Panc1 (cell line): Measurements from ENCODE around the gene SULT4A1. TPM values are rescaled to one million over a fixed set of nuclear protein-coding genes. Genes with fewer than 3 reads are reported as not detected.

ENCODE experiments used
- ATAC-seq: fragments of 200-7000 bp; cut with Tn5 transposase; 2 replicates; pipeline ENCODE4 v1.9.1; 2020; ENCODE audit warnings: mild to moderate bottlenecking, moderate library complexity
- BruUV-seq: library from RNA; stranded (reverse); fragments of 400-500 nt; replicated peaks from 2 replicates; lab custom pipeline; 2021; lab: Mats Ljungman, UMichigan
- CTCF ChIA-PET: fragments of 300-600 bp; sonication (Branson Sonifier 250); formaldehyde crosslinking; loops from one replicate; lab custom pipeline; 2022; ENCODE audit warnings: antibody characterized with exemption; lab: Charles Lee
- POLR2A ChIA-PET: fragments of 300-600 bp; sonication (Branson Sonifier 250); formaldehyde crosslinking; loops from one replicate; lab custom pipeline; 2022; ENCODE audit warnings: antibody characterized with exemption; lab: Charles Lee
- DNase-seq: peaks from one replicate; pipeline ENCODE4 v3.0.0-alpha.2; 2010; ENCODE audit warnings: low read depth, low spot score
- H3K27ac ChIP-seq: 2 replicates; pipeline ENCODE4 v1.5.1; 2011; ENCODE audit warnings: mild to moderate bottlenecking, low read length, inconsistent platforms
- H3K27me3 ChIP-seq: fragments of 200-500 bp; sonication (Bioruptor generic); 2 replicates; pipeline ENCODE4 v1.6.0; 2014; ENCODE audit warnings: low read length, inconsistent platforms; ENCODE audit not compliant: control insufficient read depth, insufficient read depth
- H3K36me3 ChIP-seq: fragments of 200-500 bp; sonication (Bioruptor generic); 2 replicates; pipeline ENCODE4 v1.5.1; 2014; ENCODE audit warnings: inconsistent platforms, mild to moderate bottlenecking, low read length, moderate library complexity; ENCODE audit not compliant: control insufficient read depth, insufficient read depth
- H3K4me1 ChIP-seq: 2 replicates; pipeline ENCODE4 v1.5.1; 2011; ENCODE audit warnings: inconsistent platforms, mild to moderate bottlenecking, low read length, moderate library complexity; ENCODE audit not compliant: control insufficient read depth, insufficient read depth
- H3K4me3 ChIP-seq, 2 experiments: 2 replicates each; pipeline ENCODE4 v1.5.1; 2011 to 2012; ENCODE audit warnings: low read depth in 2 of 2, low read length in 2 of 2, mild to moderate bottlenecking in 2 of 2, inconsistent platforms in 1 of 2, moderate library complexity in 1 of 2
- H3K9me3 ChIP-seq: fragments of 200-500 bp; sonication (Bioruptor generic); 2 replicates; pipeline ENCODE4 v1.5.1; 2014; ENCODE audit warnings: low read depth, mild to moderate bottlenecking, inconsistent platforms, low read length, moderate library complexity; ENCODE audit not compliant: control insufficient read depth, insufficient read depth
- CTCF ChIP-seq: fragments of 450-650 bp; IDR thresholded peaks from 2 replicates; pipeline ENCODE4 v1.5.1; 2017; ENCODE audit warnings: mild to moderate bottlenecking
- POLR2AphosphoS5 ChIP-seq: IDR thresholded peaks from 2 replicates; pipeline ENCODE4 v1.6.1; 2012; ENCODE audit warnings: mild to moderate bottlenecking, low read depth, low read length, moderate library complexity
- REST ChIP-seq, 2 experiments: IDR thresholded peaks; 2 replicates each; pipeline ENCODE4 v1.6.1; 2011 to 2012; ENCODE audit warnings: low read depth in 2 of 2, control low read depth in 1 of 2, low read length in 1 of 2, mild to moderate bottlenecking in 1 of 2, moderate library complexity in 1 of 2; ENCODE audit not compliant: insufficient read depth in 1 of 2
- SIN3A ChIP-seq: IDR thresholded peaks from 2 replicates; pipeline ENCODE4 v1.6.1; 2012; ENCODE audit warnings: low read depth, mild to moderate bottlenecking, low read length, moderate library complexity, borderline replicate concordance; ENCODE audit not compliant: insufficient read depth
- TCF7L2 ChIP-seq: IDR thresholded peaks from 2 replicates; pipeline ENCODE4 v1.6.1; 2011; ENCODE audit warnings: mild to moderate bottlenecking, low read depth, low read length, inconsistent platforms
- in situ Hi-C: cut with HindIII; loops from 2 replicates; pipeline ENCODE4 v1.10.0; 2016; ENCODE audit warnings: low sequenced_read_pairs, low pct_unique_long_range_greater_than_20kb
- intact Hi-C: fragments of 100-400 bp; cut with micrococcal nuclease; formaldehyde crosslinking; loops from one replicate; pipeline ENCODE4 v1.10.0; 2022; ENCODE audit not compliant: unreplicated experiment
- total RNA-seq: library from RNA; stranded (reverse); gene quantifications from one replicate; pipeline ENCODE4 v1.2.1, GENCODE V29; 2021; ENCODE audit not compliant: unreplicated experiment

SULT4A1 gene
- total RNA-seq, 1 experiment from 2014 or later, result 12.0 TPM

- TF ChIP-seq SIN3A (no peak), CTCF (no peak), POLR2AphosphoS5 (no peak), REST (IDR thresholded peaks at IDR 0.05; ENCODE audit: insufficient read depth in 1 of 2, low read depth in 2 of 2, low read length in 1 of 2) (no peak)
- no TSS peak for BruUV-seq
- CTCF ChIA-PET, result no interaction called here
- POLR2A ChIA-PET, result no interaction called here
- no peak overlapping the region for H3K4me3 ChIP-seq
- no peak for DNase-seq
- H3K9me3 ChIP-seq, result no peaks in the 10 kb centered on the region
- intact Hi-C loops (no loop called here), in situ Hi-C loops (no loop called here)
- no peaks in the 10 kb centered on the region for H3K36me3 ChIP-seq
- H3K4me1 ChIP-seq, result no peaks in the 10 kb centered on the region
- ATAC-seq, result no peak
- no peak overlapping the region for H3K27ac ChIP-seq
- H3K27me3 ChIP-seq, result no peaks in the 10 kb centered on the region; the same call in 1 of the 2 replicates
Measured at GRCh38 chr22:43893266-43893665, 31.0 kb upstream of the SULT4A1 start.

DNA sequence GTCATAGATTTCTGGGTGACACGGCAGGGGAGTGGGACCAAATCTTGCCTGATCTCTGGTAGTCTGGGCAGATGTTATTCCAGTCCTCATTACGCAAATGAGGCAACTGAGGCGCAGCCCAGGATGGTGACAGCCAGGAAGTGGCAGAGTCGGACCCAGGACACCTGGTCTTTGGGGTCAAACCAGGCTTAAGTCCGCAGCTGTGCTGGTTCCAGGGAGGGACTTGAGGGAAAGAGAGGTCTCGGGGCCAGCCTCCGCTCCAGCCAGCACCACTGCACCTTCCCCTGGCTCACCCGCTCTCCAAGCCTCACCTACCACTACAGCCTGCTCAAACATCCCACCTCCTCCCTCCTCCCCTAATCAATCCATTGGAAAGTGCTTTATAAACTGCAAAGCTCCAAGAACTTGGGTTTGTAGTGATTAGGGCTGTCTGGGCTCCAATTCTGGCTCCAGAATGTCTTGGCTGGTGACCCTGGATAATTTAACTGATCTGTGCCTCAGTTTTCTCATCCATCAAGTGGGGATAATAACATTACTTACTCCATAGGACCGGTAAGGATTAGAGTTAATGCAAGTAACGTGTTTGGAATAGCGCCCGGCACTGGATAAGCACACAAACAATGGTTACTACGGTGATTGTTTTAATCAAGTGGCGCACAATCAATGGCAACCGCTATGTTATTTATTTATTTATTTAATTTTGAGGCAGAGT, 30.0 kb upstream of the SULT4A1 start:
- in situ Hi-C loops, result no loop called here
- no TSS peak for BruUV-seq
- POLR2A ChIA-PET, result no interaction called here

More for the DNA sequence above, 30.0 kb upstream of the SULT4A1 start:
- H3K36me3 ChIP-seq, result no peaks in the 10 kb centered on the region
- H3K27me3 ChIP-seq, result no peaks in the 10 kb centered on the region; the same call in 1 of the 2 replicates
- no peak overlapping the region for H3K27ac ChIP-seq
- no peaks in the 10 kb centered on the region for H3K9me3 ChIP-seq
- intact Hi-C loops, result no loop called here
- DNase-seq (no peak), ATAC-seq (no peak)
- CTCF ChIA-PET, result no interaction called here
- TF ChIP-seq POLR2AphosphoS5 (no peak), SIN3A (no peak), REST (IDR thresholded peaks at IDR 0.05; ENCODE audit: insufficient read depth in 1 of 2, low read depth in 2 of 2, low read length in 1 of 2) (no peak), TCF7L2 (no peak), CTCF (no peak)
- H3K4me1 ChIP-seq, result no peaks in the 10 kb centered on the region
- H3K4me3 ChIP-seq, result no peak overlapping the region
